HL-60 (cell line): ENCODE results near the gene GIMAP5.

Source experiments
- DNase-seq, 2 experiments: peaks; one replicate each; pipeline ENCODE4 v3.0.0-alpha.2; 2010 to 2020; ENCODE audit warnings: low read depth in 1 of 2, low spot score in 1 of 2
- H3K27ac ChIP-seq: fragments of 250-450 bp; sonication (Bioruptor Pico); replicated peaks from 2 replicates; pipeline ENCODE4 v1.5.1; 2020; ENCODE audit warnings: mild to moderate bottlenecking, moderate library complexity
- H3K27me3 ChIP-seq: fragments of 250-450 bp; sonication (Bioruptor Pico); 2 replicates; pipeline ENCODE4 v1.5.1; 2021; ENCODE audit warnings: mild to moderate bottlenecking, moderate library complexity; ENCODE audit not compliant: insufficient read depth, poor library complexity, severe bottlenecking
- H3K4me3 ChIP-seq: replicated peaks from 2 replicates; pipeline ENCODE4 v1.5.1; 2011; ENCODE audit warnings: mild to moderate bottlenecking, control low read depth, low read length; ENCODE audit not compliant: insufficient read depth
- CTCF ChIP-seq: IDR thresholded peaks from one replicate; pipeline ENCODE4 v1.5.1; 2011; ENCODE audit warnings: low read length, control low read depth, inconsistent platforms; ENCODE audit not compliant: insufficient read depth
- GABPA ChIP-seq: IDR thresholded peaks from 2 replicates; pipeline ENCODE4 v1.6.1; 2012; ENCODE audit warnings: low read depth
- POLR2AphosphoS5 ChIP-seq: IDR thresholded peaks from 2 replicates; pipeline ENCODE4 v1.6.1; 2012; ENCODE audit warnings: low read depth
- SPI1 ChIP-seq: IDR thresholded peaks from 2 replicates; pipeline ENCODE4 v1.6.1; 2012; ENCODE audit warnings: low read depth, mild to moderate bottlenecking, borderline replicate concordance

GIMAP5 gene

GRCh38 chr7:150791304-150791703 lies 54.1 kb downstream of the GIMAP5 start:
- DNase-seq, result no peak
- H3K27me3 ChIP-seq, result no peaks in the 10 kb centered on the region
- TF ChIP-seq CTCF (no peak), SPI1 (no peak), POLR2AphosphoS5 (no peak), GABPA (no peak)
- no peak overlapping the region for H3K27ac ChIP-seq
- H3K4me3 ChIP-seq, result no peak overlapping the region

- Histone ChIP-seq H3K27ac (no peak overlapping the region), H3K27me3 (no peaks in the 10 kb centered on the region), H3K4me3 (no peak overlapping the region)
- TF ChIP-seq GABPA, result no peak
- DNase-seq, result no peak
Observed at GRCh38 chr7:150791746-150792452, 54.7 kb downstream of the GIMAP5 start.
